Endothelial cell of umbilical vein (primary cell): ENCODE data around the gene MLH1. TPM values are rescaled to one million over a fixed set of nuclear protein-coding genes. Genes with fewer than 3 reads are reported as not detected.

Source experiments
- BruUV-seq: library from RNA; stranded (reverse); fragments of 400-500 nt; replicated peaks from 2 replicates; lab custom pipeline; 2021; lab: Mats Ljungman, UMichigan
- CTCF ChIA-PET: fragments of 300-600, 350-600 bp; sonication (Branson Sonifier 250); formaldehyde crosslinking; loops from one replicate; lab custom pipeline; 2021; ENCODE audit warnings: antibody characterized with exemption, inconsistent platforms; lab: Charles Lee
- POLR2A ChIA-PET: fragments of 300-600, 350-600 bp; sonication (Branson Sonifier 250); formaldehyde crosslinking; loops from one replicate; lab custom pipeline; 2021; ENCODE audit warnings: antibody characterized with exemption, inconsistent platforms; lab: Charles Lee
- DNase-seq: peaks from one replicate; pipeline ENCODE4 v3.0.0-alpha.2; 2011; ENCODE audit warnings: low read depth, low spot score
- FAIRE-seq: peaks from 2 replicates; lab custom pipeline; 2011; peaks lifted over from hg19 to GRCh38; lab: Jason Lieb, UNC
- H2AFZ ChIP-seq: 2 replicates; pipeline ENCODE4 v1.6.0; 2012; ENCODE audit warnings: low read depth, low read length, control low read depth, inconsistent platforms
- H3K27ac ChIP-seq: 2 replicates; pipeline ENCODE4 v1.5.1; 2011; ENCODE audit warnings: low read depth, mild to moderate bottlenecking, control low read depth, low read length, moderate library complexity; ENCODE audit not compliant: insufficient read depth
- H3K27me3 ChIP-seq, 2 experiments: 2 replicates each; pipeline versions ENCODE4 v1.6.0 to v1.6.1; 2011; ENCODE audit warnings: low read length in 2 of 2, mixed read lengths in 1 of 2; ENCODE audit not compliant: control insufficient read depth in 2 of 2, insufficient read depth in 2 of 2
- H3K36me3 ChIP-seq, 2 experiments: 2 replicates in 1 of 2; 3 replicates in 1 of 2; pipeline ENCODE4 v1.5.1; 2011; ENCODE audit warnings: low read length in 2 of 2, mild to moderate bottlenecking in 1 of 2, moderate library complexity in 1 of 2; ENCODE audit not compliant: control insufficient read depth in 2 of 2, insufficient read depth in 2 of 2; ENCODE audit errors: extremely low read depth in 1 of 2
- H3K4me1 ChIP-seq: 3 replicates; pipeline ENCODE4 v1.5.1; 2011; ENCODE audit warnings: mild to moderate bottlenecking, low read length; ENCODE audit not compliant: control insufficient read depth, insufficient read depth; ENCODE audit errors: extremely low read depth
- H3K4me2 ChIP-seq: 2 replicates; pipeline ENCODE4 v1.6.1; 2011; ENCODE audit warnings: low read length, control low read depth, mixed read lengths; ENCODE audit not compliant: insufficient read depth
- H3K4me3 ChIP-seq, 3 experiments: fragments of 200-600 bp in 1 of 3; sonication (generic), shearing (Covaris generic) in 1 of 3; replicated peaks in 1 of 3; 2 replicates each; pipeline ENCODE4 v1.5.1; 2011 to 2016; ENCODE audit warnings: control low read depth in 3 of 3, low read length in 3 of 3, mild to moderate bottlenecking in 2 of 3, inconsistent platforms in 1 of 3, low read depth in 1 of 3, moderate library complexity in 1 of 3; ENCODE audit not compliant: insufficient read depth in 1 of 3
- H3K79me2 ChIP-seq: 2 replicates; pipeline ENCODE4 v1.6.0; 2012; ENCODE audit warnings: low read length, inconsistent platforms; ENCODE audit not compliant: control insufficient read depth, insufficient read depth
- H3K9ac ChIP-seq: replicated peaks from 2 replicates; pipeline ENCODE3; 2011; ENCODE audit warnings: low read length, control low read depth; ENCODE audit not compliant: insufficient read depth; ENCODE audit errors: extremely low read depth
- H3K9me1 ChIP-seq: replicated peaks from 3 replicates; pipeline ENCODE4 v1.6.0; 2011; ENCODE audit warnings: mild to moderate bottlenecking, low read length; ENCODE audit not compliant: control insufficient read depth, insufficient read depth; ENCODE audit errors: extremely low read depth
- H3K9me3 ChIP-seq: replicated peaks from 2 replicates; pipeline ENCODE4 v1.5.1; 2012; ENCODE audit warnings: low read length, inconsistent platforms; ENCODE audit not compliant: control insufficient read depth, insufficient read depth
- H4K20me1 ChIP-seq: replicated peaks from 2 replicates; pipeline ENCODE3; 2011; ENCODE audit warnings: mild to moderate bottlenecking, low read length; ENCODE audit not compliant: control insufficient read depth, insufficient read depth; ENCODE audit errors: extremely low read depth
- EZH2 ChIP-seq: IDR thresholded peaks from 2 replicates; pipeline ENCODE4 v1.6.1; 2012; ENCODE audit warnings: borderline replicate concordance, low read depth, mild to moderate bottlenecking, moderate library complexity, low read length, inconsistent platforms; ENCODE audit not compliant: severe bottlenecking
- FOS ChIP-seq: IDR thresholded peaks from 2 replicates; pipeline ENCODE4 v1.6.1; 2011; ENCODE audit warnings: mild to moderate bottlenecking, low read length, moderate library complexity, borderline replicate concordance; ENCODE audit not compliant: insufficient read depth
- GATA2 ChIP-seq: IDR thresholded peaks from 2 replicates; pipeline ENCODE4 v1.7.0; 2011; ENCODE audit warnings: low read depth, mild to moderate bottlenecking, moderate library complexity, mixed read lengths, low read length; ENCODE audit not compliant: insufficient read length, insufficient read depth
- JUN ChIP-seq: IDR thresholded peaks from 2 replicates; pipeline ENCODE4 v1.6.1; 2011; ENCODE audit warnings: borderline replicate concordance, low read depth; ENCODE audit not compliant: insufficient read length, insufficient read depth
- MYC ChIP-seq: IDR thresholded peaks from one replicate; pipeline ENCODE4 v1.6.1; 2011; ENCODE audit warnings: mild to moderate bottlenecking, low read depth, low read length
- POLR2A ChIP-seq: IDR thresholded peaks from 2 replicates; pipeline ENCODE4 v1.6.1; 2012; ENCODE audit warnings: low read depth, mild to moderate bottlenecking, control low read depth, low read length
- POLR2AphosphoS5 ChIP-seq: IDR thresholded peaks from 2 replicates; pipeline ENCODE4 v1.6.1; 2012; ENCODE audit warnings: low read depth, mild to moderate bottlenecking, control low read depth, low read length, moderate library complexity; ENCODE audit not compliant: insufficient read depth
- dilution Hi-C: fragments of 300-500 bp; cut with MboI; formaldehyde crosslinking; loops from one replicate; pipeline ENCODE4 v1.15.0; 2019; ENCODE audit warnings: low sequenced_read_pairs; ENCODE audit not compliant: extremely low pct_ligation_motif_present
- intact Hi-C: fragments of 100-400 bp; cut with micrococcal nuclease; formaldehyde crosslinking; loops from one replicate; pipeline ENCODE4 v1.10.0; 2022
- polyA plus RNA-seq, 4 experiments: library from polyadenylated mRNA; depleted of rRNA in 3 of 4; stranded (reverse) in 3 of 4; unstranded in 1 of 4; fragments of >200 nt; gene quantifications; 2 replicates each; pipeline versions ENCODE4 v1.2.1 to v1.2.3, GENCODE V29; 2011 to 2012; ENCODE audit warnings: missing spikeins in 1 of 4
- total RNA-seq: library from RNA; stranded (reverse); gene quantifications from 2 replicates; pipeline ENCODE4 v1.2.3, GENCODE V29; 2021
- TF ChIP-seq, protein P1 (sequence below): IDR thresholded peaks from 2 replicates; pipeline ENCODE4 v1.6.1; 2011; ENCODE audit not compliant: insufficient read depth, insufficient read length
- TF ChIP-seq, protein P2 (sequence below), 2 donors: IDR thresholded peaks; 1 replicate in 1 of 2; 2 replicates in 1 of 2; pipeline ENCODE4 v1.5.1; 2011; ENCODE audit warnings: low read length in 2 of 2, mild to moderate bottlenecking in 2 of 2, moderate library complexity in 2 of 2, control low read depth in 1 of 2, inconsistent platforms in 1 of 2, low read depth in 1 of 2; ENCODE audit not compliant: insufficient read depth in 1 of 2; ENCODE audit errors: extremely low read depth in 1 of 2

The MLH1 gene
- total and polyA plus RNA-seq, 2 donors (not counting 3 experiments of a cell fraction or from before 2014, with no cell fraction given) = 22.2 to 32.9 TPM

DNA sequence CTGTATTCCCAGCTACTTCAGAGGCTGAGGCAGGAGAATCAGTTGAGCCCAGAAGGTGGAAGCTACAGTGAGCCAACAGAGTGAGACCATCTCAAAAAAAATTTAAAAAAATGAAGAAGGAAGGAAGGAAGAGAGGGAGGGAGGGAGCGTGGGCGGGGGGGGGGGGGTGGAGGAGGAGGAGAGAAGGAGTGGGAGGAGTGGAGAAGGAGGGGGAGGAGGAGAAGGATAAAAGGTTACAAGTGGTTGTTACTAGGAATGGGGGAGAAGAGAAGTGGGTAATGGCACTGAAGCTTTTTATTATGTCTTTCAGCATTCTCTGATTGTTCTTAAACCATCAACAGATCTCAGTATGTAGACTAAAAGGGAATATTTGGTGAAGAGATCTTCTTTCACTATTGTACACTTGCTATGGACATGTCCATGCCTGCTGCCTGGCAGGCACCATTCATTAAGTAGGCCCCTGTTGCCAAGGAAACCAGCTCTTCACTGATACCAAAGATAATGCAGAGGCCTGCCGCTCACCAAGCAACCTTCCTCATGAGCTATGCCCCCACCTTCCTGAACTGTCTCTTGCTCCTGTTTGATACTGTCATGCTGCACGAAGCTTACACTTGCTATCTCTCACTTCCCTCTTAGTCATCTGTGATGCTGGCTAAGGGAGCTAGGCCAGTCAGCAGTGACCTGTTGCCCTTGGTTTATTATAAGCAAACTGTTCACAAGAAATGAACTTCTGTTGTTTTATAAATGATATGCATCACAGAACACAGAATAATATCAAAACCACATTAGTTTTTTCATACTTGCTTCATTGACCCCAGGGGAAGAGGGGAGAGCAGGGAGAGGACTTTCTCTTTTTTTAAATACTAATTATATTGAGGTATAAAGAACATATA, 23.5 kb upstream of the MLH1 start:
- ChIA-PET CTCF (interaction anchor here (1.1 to 1.6 kb wide), 4 partner anchors 10 to 23 kb away, joined by 3 to 14 read pairs (median 5); partner anchors contain the start of genes EPM2AIP1 and MLH1), POLR2A (interaction anchor here (0.5 to 0.6 kb wide), 2 partner anchors 10 to 144 kb away, joined by 3 to 4 read pairs; no protein-coding TSS in a partner anchor)
- FAIRE-seq (peak; percentile 77), DNase-seq (peak; percentile 66)
- no peaks in the 10 kb centered on the region for H3K9me3 ChIP-seq
- no TSS peak for BruUV-seq
- H3K4me2 ChIP-seq = no peak overlapping the region
- no peak overlapping the region for H3K4me3 ChIP-seq
- H3K4me1 ChIP-seq = peaks cover 9% of the 10 kb centered on the region
- TF ChIP-seq POLR2AphosphoS5 = no peak
- no peak for TF ChIP-seq EZH2
- no peak for TF ChIP-seq JUN
- TF ChIP-seq, protein P1, sequence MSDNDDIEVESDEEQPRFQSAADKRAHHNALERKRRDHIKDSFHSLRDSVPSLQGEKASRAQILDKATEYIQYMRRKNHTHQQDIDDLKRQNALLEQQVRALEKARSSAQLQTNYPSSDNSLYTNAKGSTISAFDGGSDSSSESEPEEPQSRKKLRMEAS = no peak
- TF ChIP-seq, protein P2, sequence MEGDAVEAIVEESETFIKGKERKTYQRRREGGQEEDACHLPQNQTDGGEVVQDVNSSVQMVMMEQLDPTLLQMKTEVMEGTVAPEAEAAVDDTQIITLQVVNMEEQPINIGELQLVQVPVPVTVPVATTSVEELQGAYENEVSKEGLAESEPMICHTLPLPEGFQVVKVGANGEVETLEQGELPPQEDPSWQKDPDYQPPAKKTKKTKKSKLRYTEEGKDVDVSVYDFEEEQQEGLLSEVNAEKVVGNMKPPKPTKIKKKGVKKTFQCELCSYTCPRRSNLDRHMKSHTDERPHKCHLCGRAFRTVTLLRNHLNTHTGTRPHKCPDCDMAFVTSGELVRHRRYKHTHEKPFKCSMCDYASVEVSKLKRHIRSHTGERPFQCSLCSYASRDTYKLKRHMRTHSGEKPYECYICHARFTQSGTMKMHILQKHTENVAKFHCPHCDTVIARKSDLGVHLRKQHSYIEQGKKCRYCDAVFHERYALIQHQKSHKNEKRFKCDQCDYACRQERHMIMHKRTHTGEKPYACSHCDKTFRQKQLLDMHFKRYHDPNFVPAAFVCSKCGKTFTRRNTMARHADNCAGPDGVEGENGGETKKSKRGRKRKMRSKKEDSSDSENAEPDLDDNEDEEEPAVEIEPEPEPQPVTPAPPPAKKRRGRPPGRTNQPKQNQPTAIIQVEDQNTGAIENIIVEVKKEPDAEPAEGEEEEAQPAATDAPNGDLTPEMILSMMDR (IDR thresholded peaks at IDR 0.05; ENCODE audit: extremely low read depth in 1 of 2, insufficient read depth in 1 of 2, low read depth in 1 of 2, low read length in 2 of 2) = no peak
- TF ChIP-seq GATA2 = peak; percentile 80
- TF ChIP-seq POLR2A = no peak
- peak; percentile 69 for TF ChIP-seq FOS
- no peak for TF ChIP-seq MYC
- H3K79me2 ChIP-seq = no peaks in the 10 kb centered on the region
- H3K9me1 ChIP-seq = no peaks in the 10 kb centered on the region
- H3K9ac ChIP-seq = no peak overlapping the region
- H2AFZ ChIP-seq = peak overlapping the region; percentile 56
- H4K20me1 ChIP-seq = no peaks in the 10 kb centered on the region
- H3K27me3 ChIP-seq = no peaks in the 10 kb centered on the region
- no peak overlapping the region for H3K27ac ChIP-seq
- no peaks in the 10 kb centered on the region for H3K36me3 ChIP-seq
- dilution Hi-C loops (no loop called here), intact Hi-C loops (no loop called here)
